HG02943 (cell line): ENCODE data around the gene RAD51D.
"Not testable (repeated sequence)": the region's sequence is repeated elsewhere in the genome, so short reads cannot be mapped to it uniquely, and the experiment has no call there.

Experiments used
- ATAC-seq: cut with Tn5 transposase; IDR thresholded peaks from one replicate; pipeline ENCODE4 v1.9.1; 2021; ENCODE audit warnings: mild to moderate bottlenecking, low read depth, moderate library complexity; ENCODE audit not compliant: unreplicated experiment

The RAD51D gene

DNA sequence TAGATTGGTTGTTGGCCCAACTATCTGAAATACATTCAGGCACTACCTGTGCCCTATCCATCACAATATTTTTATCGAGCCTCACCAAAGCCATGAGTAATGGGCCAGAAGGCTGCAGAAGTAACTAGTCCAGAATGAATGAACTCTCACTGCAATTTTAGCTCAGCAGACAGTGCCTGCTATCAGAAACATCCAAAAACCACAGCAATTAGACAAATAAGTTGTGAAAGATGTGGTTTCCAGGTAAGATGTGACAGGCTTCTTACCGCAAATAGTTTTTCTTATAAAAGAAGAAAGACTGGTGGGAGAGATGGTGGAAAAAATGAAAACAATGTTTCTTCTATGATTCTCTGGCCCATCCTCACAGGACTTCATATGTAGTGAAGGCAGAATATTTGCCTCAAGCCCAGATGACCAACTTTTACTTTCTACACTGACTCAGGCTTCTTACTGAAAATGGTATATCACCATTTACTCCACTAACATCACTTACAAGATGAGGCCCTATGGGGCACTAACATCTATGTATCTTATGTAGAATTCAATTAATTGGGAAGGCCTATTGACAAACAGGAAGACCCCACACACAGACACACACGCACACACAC, 46.4 kb downstream of the RAD51D start:
- no peak for ATAC-seq

DNA sequence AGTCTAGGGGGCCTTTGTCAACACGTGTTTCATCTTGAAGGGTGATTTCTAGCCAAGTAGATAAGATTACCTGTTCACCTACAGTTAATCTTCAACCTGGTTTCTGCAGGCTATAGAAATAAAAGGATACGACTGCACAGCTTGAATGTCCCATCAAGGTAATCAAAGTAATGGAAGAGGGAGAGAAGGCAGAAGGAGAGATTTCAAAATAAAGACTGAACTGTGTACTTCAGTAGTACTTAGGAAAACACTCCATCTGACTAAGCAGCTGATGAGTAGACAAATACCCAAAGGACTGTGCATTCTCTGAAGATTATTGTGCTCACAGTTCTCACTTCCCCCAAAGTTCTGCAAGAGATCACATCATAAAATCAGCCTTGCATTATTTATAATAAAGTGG, 50.3 kb downstream of the RAD51D start:
- no peak for ATAC-seq

DNA sequence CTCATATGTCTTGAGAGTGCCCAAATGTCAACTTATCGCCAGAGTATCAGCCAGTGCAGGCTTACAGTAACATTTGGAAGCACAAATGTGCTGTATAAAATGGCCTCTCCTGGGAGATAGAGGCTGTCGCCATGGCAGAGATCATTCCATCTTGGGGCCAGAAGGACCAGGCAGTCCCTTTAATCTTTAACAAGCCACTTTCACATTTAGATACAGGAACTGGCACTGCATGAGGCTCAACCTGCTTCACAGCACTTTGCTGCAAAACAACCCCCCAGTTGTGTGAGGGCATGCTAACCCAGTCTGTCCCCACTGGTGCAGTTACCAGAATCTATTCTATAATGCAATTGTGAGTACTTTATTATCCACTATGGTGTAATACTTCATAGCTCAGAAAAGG, 51.4 kb downstream of the RAD51D start:
- no peak for ATAC-seq

DNA sequence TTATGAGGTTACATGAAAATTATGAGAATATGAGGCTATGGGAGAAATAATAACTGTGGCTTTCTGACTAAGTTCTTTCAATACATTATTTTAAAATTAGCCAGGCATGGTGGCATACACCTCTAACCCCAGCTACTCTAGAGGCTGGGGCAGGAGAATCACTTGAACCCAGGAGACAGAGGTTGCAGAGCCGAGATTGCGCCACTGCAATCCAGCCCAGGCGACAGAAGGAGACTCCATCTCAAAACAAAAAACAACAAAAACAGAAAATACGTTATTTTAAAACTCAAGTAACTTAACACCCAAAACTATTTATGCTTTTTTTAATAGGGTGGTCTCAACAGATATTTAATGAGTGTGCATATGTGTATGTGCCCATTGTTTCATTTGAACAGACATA, 53.8 kb downstream of the RAD51D start:
- no peak for ATAC-seq

DNA sequence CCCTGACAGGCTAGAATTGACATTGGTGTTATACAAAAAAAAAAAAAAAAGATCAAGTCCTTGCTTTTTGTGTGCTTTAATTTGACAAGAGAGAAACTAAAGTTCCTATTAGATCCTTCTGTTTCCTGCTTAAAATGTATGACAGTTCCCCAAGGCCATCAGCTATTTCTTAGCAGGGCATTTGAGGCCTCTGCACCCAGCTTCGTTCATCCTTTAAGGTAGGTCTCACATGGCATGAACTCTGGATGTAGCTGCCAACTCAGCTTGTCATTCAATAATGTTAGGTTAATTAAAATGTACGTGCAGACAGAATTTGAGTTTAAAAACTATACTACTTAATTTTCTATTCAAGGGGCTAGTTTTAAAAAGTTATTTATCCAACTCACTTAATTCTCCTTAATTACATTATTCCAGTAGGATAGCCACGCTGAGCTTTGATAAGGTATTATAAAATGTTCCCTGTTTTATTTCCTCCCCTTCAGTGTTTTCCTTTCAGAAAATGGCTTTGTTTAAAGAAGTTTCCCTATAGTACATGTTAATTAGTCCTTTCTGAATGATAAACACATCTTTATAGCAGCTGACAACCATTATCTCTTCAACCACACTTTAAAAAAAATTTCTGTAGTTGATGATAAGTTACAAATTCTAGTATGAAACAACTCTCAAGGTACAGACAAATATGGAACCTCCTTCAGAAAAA, 55.0 kb downstream of the RAD51D start:
- ATAC-seq = no peak

DNA sequence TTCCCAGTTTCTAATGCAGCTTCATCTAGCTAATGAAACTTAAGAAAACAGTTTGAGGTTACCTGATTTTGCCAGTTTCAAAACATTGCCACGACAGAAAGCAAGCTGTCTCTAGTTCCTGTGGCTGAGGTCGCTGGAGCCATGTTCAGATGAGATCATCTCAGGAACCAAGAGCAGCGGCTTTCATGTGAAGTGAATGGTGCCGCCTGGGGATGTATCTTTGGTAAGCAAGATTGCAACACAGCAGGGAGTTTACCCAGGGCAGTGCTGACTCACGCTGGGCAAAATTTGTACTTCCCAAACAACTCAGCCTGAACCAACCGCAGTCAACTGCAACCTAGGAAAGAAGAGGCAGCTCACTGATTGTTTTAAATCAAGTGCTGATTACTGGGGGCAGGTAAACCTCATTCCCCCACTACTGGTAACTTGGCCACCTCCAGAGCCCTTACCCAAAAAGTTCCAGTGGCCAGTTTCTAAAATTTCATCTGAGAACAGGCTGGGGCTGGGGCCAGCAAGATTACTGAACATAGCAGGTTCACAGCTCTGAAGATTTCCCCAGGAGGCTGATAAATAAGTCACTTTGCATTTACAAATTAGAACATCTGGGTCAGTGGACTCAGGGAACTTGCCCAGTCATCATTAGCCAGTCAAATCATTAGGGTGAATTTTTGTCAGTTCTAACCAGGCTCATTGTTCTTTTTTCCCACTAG, 56.0 kb downstream of the RAD51D start, which contains the start of gene RFFL:
Gene RFFL, minus strand, starts transcription at position 194 of the 710 bp plus-strand sequence. CDS start 37,154 bp downstream, outside the sequence.
- ATAC-seq = peak; percentile 90

DNA sequence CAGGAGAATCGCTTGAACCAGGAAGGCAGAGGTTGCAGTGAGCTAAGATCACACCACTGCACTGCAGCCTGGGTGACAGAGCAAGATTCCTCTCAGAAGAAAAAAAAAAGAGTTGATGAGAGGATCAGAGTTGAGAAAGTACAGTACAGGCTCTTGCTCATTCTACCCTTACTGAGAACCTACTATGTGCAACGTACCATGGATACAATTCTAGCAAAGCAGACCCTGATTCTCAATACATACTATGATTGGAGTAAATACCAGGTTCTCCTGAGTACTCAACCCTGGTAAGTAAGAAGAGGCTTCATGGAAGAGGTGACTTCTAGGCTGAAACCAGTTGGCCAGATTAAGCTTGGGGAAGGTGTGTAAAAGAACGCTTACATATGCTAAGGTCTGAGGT, 57.4 kb downstream of the RAD51D start:
- no peak for ATAC-seq

DNA sequence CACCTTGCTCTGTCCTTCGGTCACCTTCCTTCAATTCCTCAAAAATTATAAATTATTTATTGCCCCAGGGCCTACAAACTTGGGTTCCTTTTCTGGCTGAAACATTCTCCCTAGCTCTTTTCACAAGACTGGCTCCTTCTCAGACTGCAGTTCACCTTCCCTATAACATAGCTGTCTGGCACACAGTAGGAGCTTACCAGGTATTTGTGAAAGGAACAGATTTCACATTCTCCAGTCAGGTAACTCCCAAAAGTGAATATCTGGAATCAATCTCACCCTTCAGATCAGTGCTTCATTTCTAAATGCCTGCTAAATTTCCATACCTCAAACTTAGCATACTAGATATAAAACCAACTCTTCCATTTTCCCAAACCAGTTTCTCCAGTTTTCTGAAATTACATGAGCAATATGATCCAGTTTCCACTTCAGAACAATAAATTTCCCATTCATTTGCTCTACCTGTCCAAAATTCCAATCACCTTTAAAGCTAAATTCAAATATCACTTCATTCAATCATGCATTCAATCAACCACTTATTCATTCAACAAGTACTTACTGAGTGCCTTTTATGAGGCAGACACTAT, 62.2 kb downstream of the RAD51D start:
- ATAC-seq = no peak

DNA sequence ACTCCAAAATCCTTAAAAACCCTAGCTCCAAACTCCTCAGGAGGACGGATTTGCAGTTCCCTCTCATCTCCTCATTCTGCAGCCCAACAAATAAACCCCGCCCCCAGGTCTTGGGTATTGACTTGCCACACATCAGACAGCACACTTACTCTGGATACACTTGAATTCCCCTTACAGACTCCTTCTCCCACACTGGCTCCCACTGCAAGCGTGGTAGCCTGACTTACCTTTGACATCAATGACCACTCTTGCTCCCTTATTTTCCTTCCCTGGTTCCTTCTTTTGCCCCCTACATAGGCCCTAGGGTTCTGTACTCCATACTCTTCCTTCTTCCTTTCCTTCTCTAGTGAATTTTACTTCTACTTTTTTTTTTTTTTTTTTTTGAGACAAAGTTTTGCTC, 63.6 kb downstream of the RAD51D start:
- no peak for ATAC-seq

DNA sequence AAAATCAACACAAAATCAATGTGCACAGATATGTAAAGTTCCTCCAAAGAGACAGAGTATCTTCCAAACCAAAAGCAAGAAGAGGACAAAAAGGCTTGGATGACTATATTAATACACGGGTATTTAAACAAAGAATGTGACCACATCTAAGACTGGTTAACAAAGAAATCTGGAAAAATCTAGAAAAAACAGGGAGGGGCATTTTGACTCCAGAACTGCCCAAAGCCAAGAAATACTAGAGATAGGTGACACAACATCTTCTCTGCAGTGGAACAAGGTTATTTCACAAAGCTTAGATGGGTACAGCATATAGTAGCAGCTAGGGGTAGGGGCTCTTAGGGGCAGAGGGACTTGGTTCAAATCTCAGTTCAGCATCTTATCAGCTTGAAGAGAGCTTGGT, 66.5 kb downstream of the RAD51D start:
- no peak for ATAC-seq

DNA sequence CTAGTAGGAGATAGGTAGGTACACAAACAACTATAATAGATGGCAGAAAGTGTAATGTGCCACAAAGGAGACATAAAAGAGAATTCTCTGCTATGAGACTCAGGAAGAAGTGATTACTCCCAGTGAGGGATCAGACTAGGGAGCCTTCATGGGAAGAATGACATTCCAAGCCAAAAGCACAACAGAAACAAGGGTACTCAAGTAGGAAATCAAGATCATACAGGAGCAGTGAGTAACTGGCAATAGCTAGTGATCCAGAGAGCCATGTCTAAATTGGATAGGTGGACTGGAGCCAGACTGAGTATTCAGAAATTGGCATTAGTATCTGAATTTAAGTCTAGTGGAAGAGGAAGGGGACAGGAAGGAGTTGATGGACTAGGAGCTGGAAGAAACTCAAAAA, 66.9 kb downstream of the RAD51D start:
- no peak for ATAC-seq

DNA sequence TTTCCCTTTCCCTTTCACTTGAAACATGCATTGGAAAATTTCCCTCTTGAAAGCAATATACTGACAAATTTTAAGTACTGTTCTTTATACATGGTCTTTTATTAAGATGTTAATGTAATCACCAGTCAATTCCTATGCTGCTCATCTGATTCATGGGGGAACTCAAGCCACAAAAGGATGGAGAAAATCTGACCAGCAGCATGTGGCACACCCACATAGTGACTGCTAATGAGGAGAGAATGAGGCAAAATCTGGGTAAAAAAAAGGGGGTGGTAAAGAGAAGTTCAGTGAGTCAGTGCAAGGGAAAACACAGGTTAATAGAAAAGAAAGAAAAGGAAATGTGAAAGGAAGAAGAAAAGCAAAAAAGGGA, 67.4 kb downstream of the RAD51D start:
- ATAC-seq = no peak

DNA sequence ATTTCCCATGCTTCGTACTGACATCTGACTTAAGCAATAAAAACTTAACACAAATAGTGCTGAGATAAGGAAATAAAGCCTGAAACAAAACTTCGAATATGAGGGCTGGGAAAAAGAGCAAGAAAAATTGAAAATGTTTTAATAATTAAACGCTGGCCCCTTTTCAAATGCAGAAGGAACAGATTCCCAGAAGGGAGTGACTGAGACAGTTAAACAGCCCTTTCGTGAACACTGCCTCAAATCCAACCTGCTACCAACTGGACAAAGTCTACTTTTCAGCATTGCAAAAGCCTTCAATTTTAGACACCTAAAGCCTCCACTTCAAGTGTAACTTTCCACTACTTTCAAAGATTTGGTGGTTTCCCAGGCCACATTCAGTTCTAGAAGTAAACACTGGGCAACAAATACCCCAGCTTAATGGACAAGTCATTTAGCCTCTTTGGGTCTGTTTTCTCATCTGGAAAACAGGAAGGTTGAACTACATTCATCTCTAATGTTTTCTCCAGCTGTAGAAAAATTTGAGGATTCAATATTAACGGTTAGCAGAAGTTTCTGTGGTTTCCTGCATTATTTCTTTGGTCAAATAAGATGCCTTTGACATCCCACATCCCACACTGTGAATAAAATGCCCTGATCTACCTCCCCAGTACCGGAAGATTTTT, 68.0 kb downstream of the RAD51D start:
- peak; percentile 27 for ATAC-seq

DNA sequence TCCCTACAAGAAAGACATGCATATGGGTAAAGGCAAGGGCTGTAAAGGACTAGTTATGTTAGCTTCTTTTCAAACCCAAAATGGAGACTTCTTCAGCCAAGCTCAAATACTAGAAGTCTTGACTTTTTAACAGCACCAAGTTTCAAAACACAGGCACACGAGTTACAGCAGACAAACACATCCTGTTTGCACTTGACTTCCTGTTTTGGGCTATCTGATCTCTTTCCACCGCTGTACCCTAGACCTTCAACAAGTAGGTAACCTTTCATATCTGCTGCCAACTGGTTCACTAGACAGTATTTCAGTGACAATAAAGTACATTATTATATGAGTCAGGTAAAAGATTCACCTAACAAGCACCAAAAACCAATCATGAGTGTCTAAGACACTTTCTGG, 68.5 kb downstream of the RAD51D start:
- peak; percentile 66 for ATAC-seq

DNA sequence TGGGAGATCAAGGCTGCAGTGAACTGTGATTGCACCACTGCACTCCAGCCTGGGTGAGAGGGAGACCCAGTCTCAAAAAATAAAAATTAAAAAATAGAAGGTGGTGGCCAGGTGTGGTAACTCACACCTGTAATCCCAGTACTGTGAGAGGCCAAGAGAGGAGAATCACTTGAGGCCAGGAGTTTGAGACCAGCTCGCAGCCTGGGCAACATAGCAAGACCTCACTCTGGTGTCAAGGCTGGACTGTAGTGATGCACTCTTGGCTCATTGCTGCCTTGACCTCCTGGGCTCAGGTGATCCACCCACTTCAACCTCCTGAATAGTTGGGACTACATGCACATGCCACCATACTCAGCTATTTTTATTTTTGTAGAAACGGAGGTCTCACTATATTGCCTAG, 69.5 kb downstream of the RAD51D start:
- ATAC-seq = no peak

DNA sequence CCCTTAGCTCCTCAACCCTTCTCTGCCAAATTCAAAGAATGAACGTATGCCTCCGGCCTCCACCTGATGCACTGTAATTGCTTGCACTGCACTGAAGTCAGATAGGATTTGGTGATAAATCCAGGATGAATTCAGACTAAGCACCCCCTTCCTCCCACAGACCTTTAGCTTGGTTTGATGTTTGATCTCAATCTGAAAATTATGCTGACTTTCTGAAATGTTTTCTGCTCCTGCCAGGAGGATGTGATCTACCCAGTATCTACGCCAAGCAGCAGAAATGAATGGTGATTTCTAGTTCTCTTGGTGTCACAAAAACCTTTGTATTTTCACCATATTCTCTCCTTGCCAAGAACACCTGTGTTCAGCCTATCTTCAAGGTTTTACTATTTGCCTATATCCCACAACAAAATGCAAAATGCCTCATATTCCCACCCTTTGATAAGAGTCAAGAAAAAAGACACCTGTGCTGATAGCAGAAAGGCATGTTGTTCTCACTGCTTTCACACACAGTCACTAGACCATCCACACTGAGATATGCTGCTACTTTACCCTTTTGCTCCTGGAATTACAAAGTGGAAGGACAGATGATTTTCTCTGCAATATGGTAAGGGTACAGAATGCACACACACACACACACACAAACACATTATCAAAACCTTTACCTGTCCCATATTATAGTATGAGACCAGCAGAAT, 70.8 kb downstream of the RAD51D start:
- no peak for ATAC-seq

DNA sequence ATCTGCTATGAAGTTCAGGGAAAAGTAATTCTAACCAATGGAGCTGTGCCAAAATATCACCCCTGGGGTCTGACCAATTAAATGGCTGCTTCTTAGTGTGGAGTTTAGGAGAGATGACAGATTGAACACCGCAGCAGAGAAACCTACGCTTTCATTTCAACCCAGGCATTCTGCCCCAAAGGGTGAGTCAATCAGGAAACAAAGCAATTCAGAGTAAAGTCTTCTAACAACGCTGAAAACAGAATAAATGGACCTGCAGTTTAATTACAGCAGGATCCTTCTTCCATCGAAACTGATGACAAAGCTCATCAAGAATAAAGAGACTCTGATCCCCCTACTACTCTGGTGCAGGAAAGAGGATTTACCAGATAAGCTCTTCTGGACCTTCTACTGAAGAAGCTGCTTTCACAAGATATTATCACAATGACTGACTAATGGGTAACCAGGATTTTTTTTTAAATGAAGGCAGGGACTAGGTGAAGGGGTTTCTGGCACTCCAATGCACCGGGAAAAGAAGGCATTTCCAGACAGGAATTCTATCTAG, 72.8 kb downstream of the RAD51D start:
- ATAC-seq = no peak

DNA sequence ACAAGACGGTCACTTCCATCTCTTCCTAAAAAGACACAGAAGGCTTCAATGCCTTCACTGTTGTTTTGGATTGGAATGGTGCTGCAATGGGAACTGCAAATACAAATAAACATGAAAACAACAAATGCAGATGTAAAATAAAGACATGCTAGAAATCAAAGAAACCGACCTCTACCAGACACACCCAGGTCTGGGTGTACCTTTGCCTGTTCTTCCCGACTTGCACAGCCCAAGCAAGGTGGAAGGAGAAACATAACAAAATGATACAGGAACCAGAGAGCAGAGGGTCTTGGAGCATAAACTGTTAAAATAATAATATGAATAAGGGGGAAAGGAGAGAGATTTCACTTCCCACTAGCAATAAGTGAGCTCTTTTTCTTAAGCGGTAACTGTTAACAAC, 73.4 kb downstream of the RAD51D start:
- ATAC-seq = no peak

DNA sequence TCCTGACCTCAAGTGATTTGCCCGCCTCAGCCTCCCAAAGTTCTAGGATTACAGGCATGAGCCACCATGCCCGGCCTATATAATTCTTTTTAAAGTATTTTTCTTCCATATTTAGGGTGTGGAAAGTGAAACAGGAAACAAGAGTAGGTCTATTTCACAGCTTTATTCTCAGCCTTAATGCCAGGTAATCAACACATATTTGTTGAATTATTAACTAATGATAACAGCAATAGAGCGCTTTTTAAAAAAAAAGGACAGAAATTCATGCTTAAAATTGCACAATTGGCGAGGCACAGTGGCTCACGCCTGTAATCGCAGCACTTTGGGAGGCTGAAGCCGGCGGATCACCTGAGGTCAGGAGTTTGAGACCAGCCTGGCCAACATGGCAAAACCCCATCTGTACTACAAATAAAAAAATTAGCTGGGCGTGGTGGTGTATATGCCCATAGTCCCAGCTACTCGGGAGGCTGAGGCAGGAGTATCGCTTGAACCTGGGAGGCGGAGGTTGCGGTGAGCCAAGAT, 74.1 kb downstream of the RAD51D start:
- ATAC-seq = not testable (repeated sequence)

DNA sequence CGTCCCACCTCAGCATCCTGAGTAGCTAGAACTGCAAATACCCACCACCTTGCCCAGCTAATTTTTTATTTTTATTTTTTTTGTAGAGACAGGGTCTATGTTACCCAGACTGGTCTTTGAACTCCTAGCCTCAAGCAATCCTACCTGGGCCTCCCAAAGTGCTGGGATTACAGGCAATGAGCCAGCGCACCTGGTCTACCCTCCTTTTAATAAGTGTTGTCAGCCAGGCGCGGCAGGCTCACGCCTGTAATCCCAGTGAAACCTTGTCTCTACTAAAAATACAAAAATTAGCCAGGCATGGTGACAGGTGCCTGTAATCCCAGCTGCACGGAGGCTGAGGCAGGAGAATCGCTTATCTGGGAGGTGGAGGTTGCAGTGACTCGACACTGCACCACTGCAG, 75.5 kb downstream of the RAD51D start:
- ATAC-seq = no peak
